H1 (cell line): Measurements from ENCODE around the gene RERE. TPM values are rescaled to one million over a fixed set of nuclear protein-coding genes. Genes with fewer than 3 reads are reported as not detected.
A peak's percentile ranks its signal among the peaks of the same experiment; 100 is the strongest.

Experiments used
- CTCF ChIA-PET: fragments of 300-600 bp; sonication (Branson Sonifier 250); formaldehyde crosslinking; loops from one replicate; lab custom pipeline; 2021; ENCODE audit not compliant: partially characterized antibody; lab: Charles Lee
- POLR2A ChIA-PET: fragments of 300-600 bp; sonication (Branson Sonifier 250); formaldehyde crosslinking; loops from one replicate; lab custom pipeline; 2021; ENCODE audit warnings: inconsistent platforms; ENCODE audit not compliant: partially characterized antibody; lab: Charles Lee
- DNase-seq, 2 experiments: peaks; one replicate each; pipeline versions ENCODE4 v3.0.0 to v3.0.0-alpha.2; 2010 to 2022; ENCODE audit warnings: low spot score in 2 of 2, low read depth in 1 of 2, mixed read lengths in 1 of 2
- FAIRE-seq: peaks from 2 replicates; lab custom pipeline; 2011; peaks lifted over from hg19 to GRCh38; lab: Jason Lieb, UNC
- H2AFZ ChIP-seq: 2 replicates; pipeline ENCODE4 v1.8.1; 2012; ENCODE audit warnings: low read length, inconsistent platforms
- H2AK5ac ChIP-seq: 2 replicates; pipeline ENCODE4 v1.6.1; 2013; ENCODE audit warnings: low read depth, low read length
- H2BK120ac ChIP-seq: replicated peaks from 2 replicates; pipeline ENCODE3; 2013; ENCODE audit warnings: low read depth, low read length, inconsistent platforms
- H2BK12ac ChIP-seq: 2 replicates; pipeline ENCODE4 v1.6.1; 2013; ENCODE audit warnings: low read depth, low read length
- H2BK15ac ChIP-seq: 2 replicates; pipeline ENCODE4 v1.6.1; 2013; ENCODE audit warnings: low read length
- H2BK20ac ChIP-seq: 2 replicates; pipeline ENCODE4 v1.6.1; 2013; ENCODE audit warnings: low read length
- H2BK5ac ChIP-seq: 2 replicates; pipeline ENCODE4 v1.6.1; 2013; ENCODE audit warnings: low read depth, low read length
- H3K14ac ChIP-seq: 2 replicates; pipeline ENCODE4 v1.6.1; 2013; ENCODE audit warnings: inconsistent platforms; ENCODE audit not compliant: insufficient read length
- H3K18ac ChIP-seq: 2 replicates; pipeline ENCODE4 v1.6.1; 2013; ENCODE audit warnings: low read length; ENCODE audit errors: extremely low read depth
- H3K23ac ChIP-seq: 2 replicates; pipeline ENCODE4 v1.6.1; 2013; ENCODE audit warnings: inconsistent platforms; ENCODE audit not compliant: insufficient read length
- H3K23me2 ChIP-seq: 2 replicates; pipeline ENCODE4 v1.6.1; 2013; ENCODE audit warnings: low read depth, low read length
- H3K27ac ChIP-seq: 2 replicates; pipeline ENCODE4 v1.6.1; 2011; ENCODE audit warnings: low read depth, low read length, inconsistent platforms
- H3K27me3 ChIP-seq, 4 experiments: replicated peaks in 1 of 4; 1 replicate in 1 of 4; 2 replicates in 3 of 4; pipeline versions ENCODE4 v1.6.1 to v1.8.1; 2011 to 2013; ENCODE audit warnings: low read length in 3 of 4, mild to moderate bottlenecking in 3 of 4, inconsistent platforms in 2 of 4, mixed read lengths in 2 of 4, moderate library complexity in 1 of 4; ENCODE audit not compliant: control insufficient read depth in 3 of 4, insufficient read depth in 3 of 4; ENCODE audit errors: extremely low read depth in 1 of 4
- H3K36me3 ChIP-seq, 4 experiments: 2 replicates each; pipeline versions ENCODE4 v1.6.1 to v1.8.1; 2011 to 2013; ENCODE audit warnings: mild to moderate bottlenecking in 4 of 4, low read length in 3 of 4, moderate library complexity in 2 of 4, control low read depth in 1 of 4, inconsistent platforms in 1 of 4; ENCODE audit not compliant: insufficient read depth in 4 of 4, control insufficient read depth in 2 of 4
- H3K4ac ChIP-seq: replicated peaks from 2 replicates; pipeline ENCODE3; 2013; ENCODE audit warnings: low read length, low read depth, mixed read lengths, inconsistent platforms; ENCODE audit not compliant: insufficient read length
- H3K4me1 ChIP-seq, 4 experiments: replicated peaks in 1 of 4; 1 replicate in 1 of 4; 2 replicates in 3 of 4; pipeline versions ENCODE4 v1.6.1 to v1.8.1; 2011 to 2013; ENCODE audit warnings: low read length in 3 of 4, inconsistent platforms in 2 of 4, mixed read lengths in 1 of 4; ENCODE audit not compliant: insufficient read depth in 4 of 4, control insufficient read depth in 3 of 4
- H3K4me2 ChIP-seq, 2 experiments: 2 replicates each; pipeline versions ENCODE4 v1.6.1 to v1.8.1; 2011 to 2013; ENCODE audit warnings: low read depth in 2 of 2, low read length in 2 of 2, control low read depth in 1 of 2, inconsistent platforms in 1 of 2, mild to moderate bottlenecking in 1 of 2; ENCODE audit not compliant: insufficient read depth in 1 of 2
- H3K4me3 ChIP-seq, 4 experiments: fragments of 200-600, 300-600 bp in 1 of 4; sonication (generic), shearing (Covaris generic), sonication (Bioruptor Twin) in 1 of 4; 2 replicates each; pipeline versions ENCODE4 v1.5.1 to v1.8.1; 2011 to 2016; ENCODE audit warnings: low read length in 4 of 4, low read depth in 3 of 4, control low read depth in 2 of 4, inconsistent platforms in 2 of 4, mild to moderate bottlenecking in 2 of 4, mixed read lengths in 1 of 4, moderate library complexity in 1 of 4; ENCODE audit not compliant: insufficient read depth in 2 of 4; ENCODE audit errors: extremely low read depth in 1 of 4
- H3K56ac ChIP-seq: replicated peaks from 2 replicates; pipeline ENCODE3; 2013; ENCODE audit warnings: low read depth, mild to moderate bottlenecking, mixed read lengths, low read length, inconsistent platforms; ENCODE audit not compliant: insufficient read length
- H3K79me1 ChIP-seq: 2 replicates; pipeline ENCODE4 v1.6.1; 2013; ENCODE audit warnings: low read depth, low read length, control low read depth
- H3K79me2 ChIP-seq, 2 experiments: 2 replicates each; pipeline versions ENCODE4 v1.6.1 to v1.8.1; 2012 to 2013; ENCODE audit warnings: low read length in 2 of 2, mild to moderate bottlenecking in 2 of 2, inconsistent platforms in 1 of 2; ENCODE audit not compliant: insufficient read depth in 2 of 2, control insufficient read depth in 1 of 2
- H3K9ac ChIP-seq, 4 experiments: replicated peaks in 1 of 4; 1 replicate in 1 of 4; 2 replicates in 3 of 4; pipeline versions ENCODE4 v1.6.1 to v1.8.1; 2011 to 2013; ENCODE audit warnings: low read depth in 3 of 4, low read length in 3 of 4, control low read depth in 2 of 4, mild to moderate bottlenecking in 2 of 4, moderate library complexity in 2 of 4, inconsistent platforms in 1 of 4; ENCODE audit errors: extremely low read depth in 1 of 4
- H3K9me3 ChIP-seq, 2 experiments: 2 replicates each; pipeline versions ENCODE4 v1.6.1 to v1.8.1; 2012 to 2013; ENCODE audit warnings: mild to moderate bottlenecking in 2 of 2, moderate library complexity in 2 of 2, control low read depth in 1 of 2, inconsistent platforms in 1 of 2, low read depth in 1 of 2, low read length in 1 of 2, mixed read lengths in 1 of 2; ENCODE audit not compliant: insufficient read depth in 2 of 2
- H4K20me1 ChIP-seq, 2 experiments: replicated peaks in 1 of 2; 2 replicates each; pipeline versions ENCODE3 to v1.8.1; 2011 to 2013; ENCODE audit warnings: inconsistent platforms in 2 of 2, low read length in 2 of 2, mild to moderate bottlenecking in 1 of 2; ENCODE audit not compliant: insufficient read depth in 2 of 2, control insufficient read depth in 1 of 2
- H4K5ac ChIP-seq: 2 replicates; pipeline ENCODE4 v1.6.1; 2013; ENCODE audit warnings: low read length, low read depth, mixed read lengths, inconsistent platforms; ENCODE audit not compliant: insufficient read length
- H4K8ac ChIP-seq: 2 replicates; pipeline ENCODE4 v1.8.0; 2013; ENCODE audit warnings: mild to moderate bottlenecking, moderate library complexity, low read length, inconsistent platforms; ENCODE audit not compliant: insufficient read depth; ENCODE audit errors: extremely low read depth
- H4K91ac ChIP-seq: replicated peaks from 2 replicates; pipeline ENCODE3; 2013; ENCODE audit warnings: low read length, mixed read lengths, inconsistent platforms; ENCODE audit not compliant: insufficient read length
- BCL11A ChIP-seq, 2 experiments: IDR thresholded peaks; one replicate each; pipeline ENCODE4 v1.6.1; 2011; ENCODE audit warnings: low read depth in 2 of 2, low read length in 2 of 2, mild to moderate bottlenecking in 2 of 2
- HDAC6 ChIP-seq: IDR thresholded peaks from one replicate; pipeline ENCODE4 v1.7.1; 2012; ENCODE audit warnings: low read depth, mild to moderate bottlenecking, inconsistent platforms, low read length, moderate library complexity
- PHF8 ChIP-seq: fragments of 200-600 bp; sonication (generic); conservative IDR thresholded peaks from 2 replicates; pipeline ENCODE4 v1.7.1; 2012; ENCODE audit warnings: low read depth, mild to moderate bottlenecking, inconsistent platforms, low read length, moderate library complexity
- SIN3A ChIP-seq, 2 experiments: IDR thresholded peaks in 1 of 2; conservative IDR thresholded peaks in 1 of 2; 2 replicates each; pipeline ENCODE4 v1.6.1; 2011 to 2012; ENCODE audit warnings: low read length in 2 of 2, improper control_type of control experiment in 1 of 2, low read depth in 1 of 2, mild to moderate bottlenecking in 1 of 2
- SP1 ChIP-seq: IDR thresholded peaks from 2 replicates; pipeline ENCODE4 v1.6.1; 2011; ENCODE audit warnings: low read depth, low read length
- WGBS, 2 experiments: shearing (Covaris generic) in 1 of 2; methylation state at CpG; one replicate each; pipeline versions ENCODE4 v1.1.6 to v1.1.7; 2013 to 2015; ENCODE audit warnings: low lambda C conversion rate in 2 of 2, mixed read lengths in 2 of 2, inconsistent platforms in 1 of 2, low coverage in 1 of 2, missing lambda C conversion rate in 1 of 2; ENCODE audit not compliant: insufficient replicate concordance in 2 of 2, insufficient coverage in 1 of 2, insufficient read length in 1 of 2; ENCODE audit errors: extremely low coverage in 1 of 2, missing lambda C conversion rate in 1 of 2; 5-methylcytosine and 5-hydroxymethylcytosine counted together
- polyA plus RNA-seq, 7 experiments: library from polyadenylated mRNA; depleted of rRNA in 3 of 7; stranded (reverse) in 5 of 7; unstranded in 2 of 7; fragments of >200 nt in 5 of 7; fragments of 200-250 nt in 2 of 7; gene quantifications; 1 replicate in 5 of 7; 2 replicates in 1 of 7; 4 replicates in 1 of 7; pipeline versions ENCODE4 v1.2.1 to v1.2.3, GENCODE V29; 2011 to 2013; ENCODE audit warnings: missing spikeins in 2 of 7, mixed read lengths in 2 of 7
- total RNA-seq: library from RNA; stranded (reverse); fragmentation: NEBNext Ultra II Directional; extraction: Animal tissue kit (Norgen Biotek cat#: 25700); gene quantifications from 2 replicates; pipeline ENCODE4 v1.2.1, GENCODE V29; 2021
- TF ChIP-seq, protein P1 (sequence below): IDR thresholded peaks from 2 replicates; pipeline ENCODE4 v1.6.1; 2011; ENCODE audit warnings: low read length, improper control_type of control experiment
- TF ChIP-seq, protein P2 (sequence below): IDR thresholded peaks from 2 replicates; pipeline ENCODE4 v1.6.1; 2012; ENCODE audit warnings: low read length, inconsistent platforms
- TF ChIP-seq, protein P3 (sequence below): IDR thresholded peaks from 2 replicates; pipeline ENCODE4 v1.6.1; 2012; ENCODE audit warnings: inconsistent platforms

RERE gene
- total and polyA plus RNA-seq, 2 of the 8 experiments (the other 6 are each of a cell fraction or from before 2014, with no cell fraction given): 15.3 to 142 TPM

DNA sequence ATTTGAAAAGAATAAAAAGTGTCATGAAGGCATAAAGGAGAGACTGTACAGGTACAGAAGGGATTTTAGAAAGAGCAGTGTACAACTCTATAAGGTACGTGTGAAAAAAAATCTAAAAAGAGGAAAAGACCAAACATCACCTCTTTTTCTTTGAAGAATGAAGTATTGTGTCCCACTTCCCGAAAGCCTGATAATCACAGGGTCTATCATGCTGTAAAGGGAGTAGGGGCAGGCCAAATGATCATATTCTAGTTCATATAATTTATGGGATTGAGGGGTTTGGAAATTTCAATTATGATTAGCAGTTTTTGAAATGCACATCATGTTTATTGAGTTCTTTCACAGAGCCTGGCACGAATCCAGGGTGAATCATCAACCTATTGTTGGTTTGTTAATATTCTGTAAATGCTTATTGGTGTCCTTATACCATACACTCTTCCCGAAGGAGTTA, 910 bp upstream of the RERE start:
- H3K18ac ChIP-seq: no peak overlapping the region; the same call in 1 of the 2 replicates
- peak overlapping the region; percentile 31; the same call in 1 of the 2 replicates for H3K27ac ChIP-seq
- no peak overlapping the region for H3K14ac ChIP-seq
- no peak overlapping the region for H2BK15ac ChIP-seq
- H3K4ac ChIP-seq: no peak overlapping the region
- CTCF ChIA-PET: no interaction called here
- 0 out of 2 replicates have a peak, but pooled peaks cover 2% of the 10 kb centered on the region for H3K79me1 ChIP-seq
- no peaks in the 10 kb centered on the region for H3K9me3 ChIP-seq
- no peak for DNase-seq
- no peaks in the 10 kb centered on the region for H3K27me3 ChIP-seq
- H4K8ac ChIP-seq: no peak overlapping the region
- WGBS, 2 experiments: 62% methylated on average over 4 of the region's 4 CpGs; no CpG with 5 or more reads in 1 of the 2 experiments
- no peak overlapping the region for H2BK20ac ChIP-seq
- H2BK5ac ChIP-seq: no peak overlapping the region
- peaks cover 12 to 36% of the 10 kb centered on the region in 2 experiments for H3K79me2 ChIP-seq
- no peak overlapping the region for H3K23ac ChIP-seq
- H2BK12ac ChIP-seq: no peak overlapping the region
- no peak overlapping the region for H2AK5ac ChIP-seq
- H3K4me2 ChIP-seq: peak overlapping the region; percentile 70 to 92
- H4K5ac ChIP-seq: peak overlapping the region; percentile 74
- peak overlapping the region; percentile 6; the same call in 1 of the 2 replicates for H2AFZ ChIP-seq
- TF ChIP-seq SP1 (no peak), HDAC6 (no peak), BCL11A (IDR thresholded peaks at IDR 0.05; ENCODE audit: low read depth in 2 of 2, low read length in 2 of 2) (no peak), SIN3A (conservative IDR thresholded peaks at IDR 0.05 in 1 of 2, IDR thresholded peaks at IDR 0.05 in 1 of 2; ENCODE audit: low read depth in 1 of 2, low read length in 2 of 2) (no peak), PHF8 (no peak)
- TF ChIP-seq, protein P1, sequence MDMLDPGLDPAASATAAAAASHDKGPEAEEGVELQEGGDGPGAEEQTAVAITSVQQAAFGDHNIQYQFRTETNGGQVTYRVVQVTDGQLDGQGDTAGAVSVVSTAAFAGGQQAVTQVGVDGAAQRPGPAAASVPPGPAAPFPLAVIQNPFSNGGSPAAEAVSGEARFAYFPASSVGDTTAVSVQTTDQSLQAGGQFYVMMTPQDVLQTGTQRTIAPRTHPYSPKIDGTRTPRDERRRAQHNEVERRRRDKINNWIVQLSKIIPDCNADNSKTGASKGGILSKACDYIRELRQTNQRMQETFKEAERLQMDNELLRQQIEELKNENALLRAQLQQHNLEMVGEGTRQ: no peak
- TF ChIP-seq, protein P2, sequence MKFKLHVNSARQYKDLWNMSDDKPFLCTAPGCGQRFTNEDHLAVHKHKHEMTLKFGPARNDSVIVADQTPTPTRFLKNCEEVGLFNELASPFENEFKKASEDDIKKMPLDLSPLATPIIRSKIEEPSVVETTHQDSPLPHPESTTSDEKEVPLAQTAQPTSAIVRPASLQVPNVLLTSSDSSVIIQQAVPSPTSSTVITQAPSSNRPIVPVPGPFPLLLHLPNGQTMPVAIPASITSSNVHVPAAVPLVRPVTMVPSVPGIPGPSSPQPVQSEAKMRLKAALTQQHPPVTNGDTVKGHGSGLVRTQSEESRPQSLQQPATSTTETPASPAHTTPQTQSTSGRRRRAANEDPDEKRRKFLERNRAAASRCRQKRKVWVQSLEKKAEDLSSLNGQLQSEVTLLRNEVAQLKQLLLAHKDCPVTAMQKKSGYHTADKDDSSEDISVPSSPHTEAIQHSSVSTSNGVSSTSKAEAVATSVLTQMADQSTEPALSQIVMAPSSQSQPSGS: no peak
- TF ChIP-seq, protein P3, sequence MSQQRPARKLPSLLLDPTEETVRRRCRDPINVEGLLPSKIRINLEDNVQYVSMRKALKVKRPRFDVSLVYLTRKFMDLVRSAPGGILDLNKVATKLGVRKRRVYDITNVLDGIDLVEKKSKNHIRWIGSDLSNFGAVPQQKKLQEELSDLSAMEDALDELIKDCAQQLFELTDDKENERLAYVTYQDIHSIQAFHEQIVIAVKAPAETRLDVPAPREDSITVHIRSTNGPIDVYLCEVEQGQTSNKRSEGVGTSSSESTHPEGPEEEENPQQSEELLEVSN: no peak
- TF ChIP-seq, all 59 proteins: peak for 0
- peaks cover 3 to 10% (median 5%) of the 10 kb centered on the region in 4 experiments; a peak in 6 of 7 replicates for H3K4me1 ChIP-seq
- peaks cover 1 to 2% of the 10 kb centered on the region in 2 experiments for H4K20me1 ChIP-seq
- no peak for FAIRE-seq
- POLR2A ChIA-PET: no interaction called here
- H3K9ac ChIP-seq: no peak overlapping the region; a peak in 1 of 7 replicates
- peak overlapping the region; percentile 89 to 95 (median 92) for H3K4me3 ChIP-seq
- no peaks in the 10 kb centered on the region for H3K36me3 ChIP-seq
- peak overlapping the region; percentile 23 for H4K91ac ChIP-seq
- H3K23me2 ChIP-seq: peaks cover 5% of the 10 kb centered on the region
- no peak overlapping the region for H3K56ac ChIP-seq
- H2BK120ac ChIP-seq: no peak overlapping the region
